ENCODE measurements around the gene SLX4IP. TPM values are rescaled to one million over a fixed set of nuclear protein-coding genes. Genes with fewer than 3 reads are reported as not detected.

Gene SLX4IP
- total and polyA plus RNA-seq, 2 of the 13 experiments (the other 11 are each of a cell fraction or from before 2014, with no cell fraction given), result 3.6 to 7.3 TPM

GRCh38 chr20:10673842-10674683 lies 239.0 kb downstream of the SLX4IP start, which contains the start of gene JAG1 (continued):
- peak; percentile 46; the same call in 1 of the 2 replicates for TF ChIP-seq ZNF292 (CRISPR knock-in tag; IDR thresholded peaks at IDR 0.05; ENCODE audit: borderline replicate concordance, low read depth)
- TF ChIP-seq TFDP1 (CRISPR knock-in tag; IDR thresholded peaks at IDR 0.05; ENCODE audit: borderline replicate concordance), result peak; percentile 81; the same call in 1 of the 2 replicates
- no peak for TF ChIP-seq FOXO4 (CRISPR knock-in tag; conservative IDR thresholded peaks at IDR 0.05)
- no peak for TF ChIP-seq CENPT (CRISPR knock-in tag; IDR thresholded peaks at IDR 0.05; ENCODE audit: low read depth)
- peak; percentile 71; the same call in 1 of the 2 replicates for TF ChIP-seq ZNF879 (CRISPR knock-in tag; IDR thresholded peaks at IDR 0.05)
- TF ChIP-seq ZNF609 (CRISPR knock-in tag; IDR thresholded peaks at IDR 0.05; ENCODE audit: borderline replicate concordance), result no peak
- peak; percentile 40 for TF ChIP-seq ZBED4 (CRISPR knock-in tag; IDR thresholded peaks at IDR 0.05; ENCODE audit: borderline replicate concordance)
- no peak; the same call in 1 of the 2 replicates for TF ChIP-seq GLI4 (CRISPR knock-in tag; IDR thresholded peaks at IDR 0.05; ENCODE audit: borderline replicate concordance)
- TF ChIP-seq SMC3 (IDR thresholded peaks at IDR 0.05; ENCODE audit: low read length), result no peak; the same call in 1 of the 2 replicates
- TF ChIP-seq SAP130 (CRISPR knock-in tag; IDR thresholded peaks at IDR 0.05; ENCODE audit: low read depth), result peak; percentile 80
- TF ChIP-seq ZNF546 (CRISPR knock-in tag; conservative IDR thresholded peaks at IDR 0.05), result no peak; the same call in 1 of the 2 replicates
- TF ChIP-seq ZNF350 (CRISPR knock-in tag; IDR thresholded peaks at IDR 0.05; ENCODE audit: borderline replicate concordance, low read depth), result 0 out of 2 replicates have a peak, but pooled peaks have one; percentile 54
- TF ChIP-seq ZMYM3 (CRISPR knock-in tag; IDR thresholded peaks at IDR 0.05), result no peak
- TF ChIP-seq ZNF772 (CRISPR knock-in tag; IDR thresholded peaks at IDR 0.05), result no peak; the same call in none of the 2 replicates
- no peak for TF ChIP-seq ARHGAP35 (CRISPR knock-in tag; IDR thresholded peaks at IDR 0.05; ENCODE audit: borderline replicate concordance)
